Daoy (cell line): ENCODE results near the gene ISG20L2. TPM values are rescaled to one million over a fixed set of nuclear protein-coding genes. Genes with fewer than 3 reads are reported as not detected.

Experiments
- DNase-seq: peaks from one replicate; pipeline ENCODE4 v3.0.0-alpha.2; 2015; ENCODE audit warnings: low read depth
- total RNA-seq: library from RNA; depleted of rRNA; stranded (reverse); fragments of >200 nt; shearing (Covaris generic); gene quantifications from 2 replicates; pipeline ENCODE4 v1.2.3, GENCODE V29; 2014

Gene ISG20L2
- total RNA-seq, 1 experiment from 2014 or later: 31.7 TPM

GRCh38 chr1:156754219-156754618 lies 25.7 kb upstream of the ISG20L2 start:
- no peak for DNase-seq

- no peak for DNase-seq
Measured at GRCh38 chr1:156752843-156753482, 24.4 kb upstream of the ISG20L2 start.

GRCh38 chr1:156751757-156752481 lies 23.4 kb upstream of the ISG20L2 start:
- peak; percentile 99 for DNase-seq

GRCh38 chr1:156751451-156751756 lies 22.8 kb upstream of the ISG20L2 start, which contains the start of gene HDGF:
Gene HDGF, minus strand, starts transcription at chr1:156751675. Its CDS starts 246 bp downstream, at chr1:156751429.
- DNase-seq: no peak

- DNase-seq: peak; percentile 51
Measured at GRCh38 chr1:156750711-156751450, 22.3 kb upstream of the ISG20L2 start.

GRCh38 chr1:156750191-156750672 lies 21.7 kb upstream of the ISG20L2 start:
- DNase-seq: peak; percentile 67

- peak; percentile 30 for DNase-seq
Measured at GRCh38 chr1:156749419-156750118, 21.0 kb upstream of the ISG20L2 start.

GRCh38 chr1:156748670-156749418 lies 20.3 kb upstream of the ISG20L2 start:
- peak; percentile 82 for DNase-seq

- peak; percentile 71 for DNase-seq
Measured at GRCh38 chr1:156747742-156748669, 19.4 kb upstream of the ISG20L2 start.

- peak; percentile 94 for DNase-seq
Measured at GRCh38 chr1:156746728-156747631, 18.4 kb upstream of the ISG20L2 start.

- DNase-seq: no peak
Measured at GRCh38 chr1:156746406-156746727, 17.8 kb upstream of the ISG20L2 start.

- no peak for DNase-seq
Measured at GRCh38 chr1:156745881-156746280, 17.3 kb upstream of the ISG20L2 start.

- no peak for DNase-seq
Measured at GRCh38 chr1:156744786-156745419, 16.3 kb upstream of the ISG20L2 start.

GRCh38 chr1:156744344-156744743 lies 15.8 kb upstream of the ISG20L2 start:
- DNase-seq: no peak

- DNase-seq: no peak
Measured at GRCh38 chr1:156743367-156744302, 15.1 kb upstream of the ISG20L2 start.

GRCh38 chr1:156742801-156743200 lies 14.2 kb upstream of the ISG20L2 start:
- no peak for DNase-seq

GRCh38 chr1:156742017-156742416 lies 13.5 kb upstream of the ISG20L2 start:
- no peak for DNase-seq
